ENCODE measurements around the gene GATAD2A.

- TF ChIP-seq CTCF (IDR thresholded peaks at IDR 0.05; ENCODE audit: insufficient read depth, low read depth, low read length) (no peak), EZH2 (IDR thresholded peaks at IDR 0.05; ENCODE audit: insufficient read depth, low read length) (no peak)
Observed at GRCh38 chr19:19463348-19464117, 58.1 kb downstream of the GATAD2A start.

Measured in astrocyte (in vitro differentiated cells and primary cell).